GM18868 (cell line): ENCODE measurements around the gene SLC2A6.

Source experiments
- ATAC-seq: cut with Tn5 transposase; IDR thresholded peaks from one replicate; pipeline ENCODE4 v1.9.1; 2021; ENCODE audit warnings: mild to moderate bottlenecking, moderate library complexity; ENCODE audit not compliant: unreplicated experiment

The SLC2A6 gene

GRCh38 chr9:133478851-133479711, at the start of gene SLC2A6:
Gene SLC2A6 (minus strand): TSS chr9:133479099. CDS start chr9:133479059, 40 bp downstream.
- peak; percentile 90 for ATAC-seq

- no peak for ATAC-seq
Measured at GRCh38 chr9:133528001-133528875, 49.3 kb upstream of the SLC2A6 start.

- no peak for ATAC-seq
Measured at GRCh38 chr9:133527444-133527920, 48.6 kb upstream of the SLC2A6 start.

- ATAC-seq: no peak
Measured at GRCh38 chr9:133526721-133527321, 47.9 kb upstream of the SLC2A6 start.

- ATAC-seq: no peak
Measured at GRCh38 chr9:133525677-133526076, 46.8 kb upstream of the SLC2A6 start.

- no peak for ATAC-seq
Measured at GRCh38 chr9:133524679-133525228, 45.9 kb upstream of the SLC2A6 start, which contains the start of gene MYMK. Gene MYMK (minus strand): TSS chr9:133524959. CDS start chr9:133524844, 115 bp downstream.

GRCh38 chr9:133524146-133524545, 45.2 kb upstream of the SLC2A6 start:
- ATAC-seq: no peak

- no peak for ATAC-seq
Measured at GRCh38 chr9:133523106-133523505, 44.2 kb upstream of the SLC2A6 start.

- ATAC-seq: no peak
Measured at GRCh38 chr9:133522073-133522910, 43.4 kb upstream of the SLC2A6 start.

GRCh38 chr9:133521122-133522072, 42.5 kb upstream of the SLC2A6 start:
- no peak for ATAC-seq

- ATAC-seq: no peak
Measured at GRCh38 chr9:133520121-133520835, 41.4 kb upstream of the SLC2A6 start.

GRCh38 chr9:133519693-133520092, 40.8 kb upstream of the SLC2A6 start:
- ATAC-seq: no peak

- ATAC-seq: no peak
Measured at GRCh38 chr9:133518706-133519449, 40.0 kb upstream of the SLC2A6 start.

GRCh38 chr9:133518200-133518599, 39.3 kb upstream of the SLC2A6 start:
- ATAC-seq: no peak

- ATAC-seq: no peak
Measured at GRCh38 chr9:133517711-133518110, 38.8 kb upstream of the SLC2A6 start.

GRCh38 chr9:133516961-133517350, 38.1 kb upstream of the SLC2A6 start:
- no peak for ATAC-seq

- no peak for ATAC-seq
Measured at GRCh38 chr9:133516256-133516960, 37.5 kb upstream of the SLC2A6 start.
